D721Med (cell line): ENCODE results near the gene MITF.

Experiments used
- DNase-seq: peaks from one replicate; pipeline ENCODE4 v3.0.0; 2011; ENCODE audit warnings: low spot score; ENCODE audit not compliant: insufficient read length
- FAIRE-seq: peaks from 2 replicates; lab custom pipeline; 2011; peaks lifted over from hg19 to GRCh38; lab: Jason Lieb, UNC
- TF ChIP-seq, protein P1 (sequence below): IDR thresholded peaks from 2 replicates; pipeline ENCODE4 v1.5.1; 2012; ENCODE audit warnings: mild to moderate bottlenecking, control low read depth; ENCODE audit not compliant: insufficient read depth; ENCODE audit errors: missing control alignments

MITF gene

GRCh38 chr3:69697381-69697780 is 41.9 kb upstream of the MITF start:
- TF ChIP-seq, protein P1, sequence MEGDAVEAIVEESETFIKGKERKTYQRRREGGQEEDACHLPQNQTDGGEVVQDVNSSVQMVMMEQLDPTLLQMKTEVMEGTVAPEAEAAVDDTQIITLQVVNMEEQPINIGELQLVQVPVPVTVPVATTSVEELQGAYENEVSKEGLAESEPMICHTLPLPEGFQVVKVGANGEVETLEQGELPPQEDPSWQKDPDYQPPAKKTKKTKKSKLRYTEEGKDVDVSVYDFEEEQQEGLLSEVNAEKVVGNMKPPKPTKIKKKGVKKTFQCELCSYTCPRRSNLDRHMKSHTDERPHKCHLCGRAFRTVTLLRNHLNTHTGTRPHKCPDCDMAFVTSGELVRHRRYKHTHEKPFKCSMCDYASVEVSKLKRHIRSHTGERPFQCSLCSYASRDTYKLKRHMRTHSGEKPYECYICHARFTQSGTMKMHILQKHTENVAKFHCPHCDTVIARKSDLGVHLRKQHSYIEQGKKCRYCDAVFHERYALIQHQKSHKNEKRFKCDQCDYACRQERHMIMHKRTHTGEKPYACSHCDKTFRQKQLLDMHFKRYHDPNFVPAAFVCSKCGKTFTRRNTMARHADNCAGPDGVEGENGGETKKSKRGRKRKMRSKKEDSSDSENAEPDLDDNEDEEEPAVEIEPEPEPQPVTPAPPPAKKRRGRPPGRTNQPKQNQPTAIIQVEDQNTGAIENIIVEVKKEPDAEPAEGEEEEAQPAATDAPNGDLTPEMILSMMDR = no peak
- no peak for FAIRE-seq
- DNase-seq = no peak

GRCh38 chr3:69698728-69699127 is 40.5 kb upstream of the MITF start:
- FAIRE-seq = no peak
- DNase-seq = no peak
- TF ChIP-seq, protein P1 = no peak

- no peak for FAIRE-seq
- TF ChIP-seq, protein P1 = no peak
- DNase-seq = no peak
These were observed 40.1 kb upstream of the MITF start for GRCh38 chr3:69699183-69699582.

- no peak for DNase-seq
- TF ChIP-seq, protein P1 = no peak
- no peak for FAIRE-seq
These were observed 38.3 kb upstream of the MITF start for GRCh38 chr3:69700949-69701348.

DNA sequence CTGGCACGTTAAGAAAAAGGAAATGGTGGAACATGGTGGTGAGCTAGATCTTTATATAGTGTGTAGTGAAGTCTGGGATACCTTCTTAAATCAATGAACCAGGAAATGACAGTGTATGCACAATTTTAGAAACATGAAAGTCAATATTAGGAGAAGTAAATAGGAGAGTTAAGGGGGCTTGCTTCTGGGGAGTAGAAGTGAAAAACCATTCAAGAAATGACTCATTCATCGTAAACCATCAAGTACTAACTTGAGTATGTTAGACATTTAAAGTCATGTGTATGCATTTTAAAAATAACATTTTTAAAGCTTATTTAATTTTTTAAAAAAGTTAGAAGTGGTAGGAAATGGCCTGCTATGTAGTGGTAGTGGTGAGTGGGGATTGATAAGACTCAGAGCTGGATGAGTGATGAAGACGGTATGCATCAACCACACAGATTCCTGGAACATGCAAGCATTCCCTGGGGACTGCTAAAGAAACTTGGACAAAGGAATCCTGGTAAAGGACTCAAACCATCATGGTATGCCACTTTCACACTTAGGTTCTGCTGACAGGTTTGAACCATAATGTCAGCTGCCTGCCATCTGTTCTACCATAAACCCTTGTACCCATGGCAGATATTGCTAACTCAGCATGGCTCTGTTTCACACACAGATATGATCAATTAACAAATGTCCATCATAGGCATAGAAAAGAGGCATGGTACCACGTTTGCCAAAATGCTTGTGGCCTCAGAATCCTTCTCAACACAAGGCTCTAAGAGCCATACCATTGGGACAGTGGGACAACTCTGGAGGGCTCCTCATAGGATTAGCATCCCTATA is 28.9 kb upstream of the MITF start:
- FAIRE-seq (no peak), DNase-seq (no peak)
- TF ChIP-seq, protein P1 = no peak

GRCh38 chr3:69712269-69712668 is 27.0 kb upstream of the MITF start:
- FAIRE-seq = no peak

More at GRCh38 chr3:69712269-69712668, 27.0 kb upstream of the MITF start:
- TF ChIP-seq, protein P1 = no peak
- no peak for DNase-seq
